Loucy (cell line): Measurements from ENCODE around the gene CCR7.

ENCODE experiments used
- H2AFZ ChIP-seq: fragments of 200-600 bp; sonication (generic); 2 replicates; pipeline ENCODE4 v1.6.0; 2016; ENCODE audit warnings: antibody characterized with exemption, mild to moderate bottlenecking, low read length, moderate library complexity
- H3F3A ChIP-seq: fragments of 200-600 bp; 2 replicates; pipeline ENCODE4 v1.6.0; 2016; ENCODE audit warnings: antibody characterized with exemption, low read depth, mild to moderate bottlenecking
- H3K27me3 ChIP-seq: fragments of 200-600 bp; sonication (generic); 2 replicates; pipeline ENCODE4 v1.6.1; 2014; ENCODE audit warnings: low read length, mild to moderate bottlenecking; ENCODE audit not compliant: insufficient read depth, poor library complexity, severe bottlenecking
- H3K36me3 ChIP-seq: fragments of 200-600 bp; sonication (generic); 2 replicates; pipeline ENCODE4 v1.6.1; 2016; ENCODE audit warnings: low read length; ENCODE audit not compliant: insufficient read depth
- H3K4me1 ChIP-seq: fragments of 200-600 bp; sonication (generic); 2 replicates; pipeline ENCODE4 v1.5.1; 2014; ENCODE audit warnings: low read length, mild to moderate bottlenecking; ENCODE audit not compliant: insufficient read depth, poor library complexity, severe bottlenecking
- H3K4me2 ChIP-seq: fragments of 200-600 bp; sonication (generic); 2 replicates; pipeline ENCODE4 v1.6.0; 2014; ENCODE audit warnings: antibody characterized with exemption, low read length, low read depth, mild to moderate bottlenecking; ENCODE audit not compliant: poor library complexity, severe bottlenecking
- H3K4me3 ChIP-seq: fragments of 200-600 bp; sonication (generic); 2 replicates; pipeline ENCODE4 v1.5.1; 2014; ENCODE audit warnings: low read length, mild to moderate bottlenecking, mixed read lengths; ENCODE audit not compliant: poor library complexity, severe bottlenecking
- H3K79me2 ChIP-seq: fragments of 200-600 bp; sonication (generic); 2 replicates; pipeline ENCODE4 v1.6.1; 2014; ENCODE audit warnings: low read length; ENCODE audit not compliant: insufficient read depth
- H3K9ac ChIP-seq: fragments of 200-600 bp; sonication (generic); 2 replicates; pipeline ENCODE4 v1.6.0; 2014; ENCODE audit warnings: mild to moderate bottlenecking, low read depth, low read length, moderate library complexity; ENCODE audit not compliant: poor library complexity, severe bottlenecking
- H3K9me2 ChIP-seq: fragments of 200-600 bp; sonication (generic); replicated peaks from 2 replicates; pipeline ENCODE4 v1.6.1; 2016; ENCODE audit warnings: low read depth, low read length, mixed read lengths
- H3K9me3 ChIP-seq: fragments of 200-600 bp; sonication (generic); 2 replicates; pipeline ENCODE4 v1.6.1; 2014; ENCODE audit warnings: mild to moderate bottlenecking, antibody characterized with exemption, low read length, low read depth; ENCODE audit not compliant: insufficient read depth
- H4K20me1 ChIP-seq: fragments of 200-600 bp; sonication (generic); 2 replicates; pipeline ENCODE4 v1.6.0; 2014; ENCODE audit warnings: antibody characterized with exemption, low read length, mild to moderate bottlenecking; ENCODE audit not compliant: insufficient read depth, poor library complexity, severe bottlenecking
- CTCF ChIP-seq: fragments of 200-600 bp; sonication (generic); conservative IDR thresholded peaks from 2 replicates; pipeline ENCODE4 v1.5.1; 2014; ENCODE audit warnings: mild to moderate bottlenecking, antibody characterized with exemption, low read length
- EZH2phosphoT487 ChIP-seq: fragments of 200-600 bp; IDR thresholded peaks from 2 replicates; pipeline ENCODE4 v1.6.1; 2018; ENCODE audit warnings: antibody characterized with exemption, mild to moderate bottlenecking, moderate library complexity, borderline replicate concordance

Gene CCR7

GRCh38 chr17:40551091-40551878 is 14.0 kb downstream of the CCR7 start:
- no peaks in the 10 kb centered on the region for H3K9me2 ChIP-seq
- H3K27me3 ChIP-seq: no peaks in the 10 kb centered on the region
- H3K9ac ChIP-seq: no peak overlapping the region
- no peaks in the 10 kb centered on the region for H3K9me3 ChIP-seq
- H3K4me2 ChIP-seq: no peak overlapping the region
- peaks cover 47% of the 10 kb centered on the region for H3K4me1 ChIP-seq
- H2AFZ ChIP-seq: no peak overlapping the region
- no peak overlapping the region for H3K4me3 ChIP-seq
- TF ChIP-seq CTCF (no peak), EZH2phosphoT487 (no peak)
- 0 out of 2 replicates have a peak, but pooled peaks cover 3% of the 10 kb centered on the region for H3K79me2 ChIP-seq
- no peaks in the 10 kb centered on the region for H4K20me1 ChIP-seq
- H3F3A ChIP-seq: no peaks in the 10 kb centered on the region
- H3K36me3 ChIP-seq: peaks cover 12% of the 10 kb centered on the region; the same call in 1 of the 2 replicates

GRCh38 chr17:40550608-40551007 is 14.7 kb downstream of the CCR7 start:
- H3K79me2 ChIP-seq: 0 out of 2 replicates have a peak, but pooled peaks cover 3% of the 10 kb centered on the region
- H3K4me1 ChIP-seq: peaks cover 47% of the 10 kb centered on the region
- no peak overlapping the region for H2AFZ ChIP-seq
- no peak overlapping the region for H3K4me2 ChIP-seq
- H3K9me2 ChIP-seq: no peaks in the 10 kb centered on the region
- H4K20me1 ChIP-seq: no peaks in the 10 kb centered on the region
- no peaks in the 10 kb centered on the region for H3K9me3 ChIP-seq
- peaks cover 12% of the 10 kb centered on the region; the same call in 1 of the 2 replicates for H3K36me3 ChIP-seq
- no peaks in the 10 kb centered on the region for H3F3A ChIP-seq
- H3K9ac ChIP-seq: no peak overlapping the region
- no peak for TF ChIP-seq EZH2phosphoT487
- no peak for TF ChIP-seq CTCF
- H3K4me3 ChIP-seq: no peak overlapping the region
- no peaks in the 10 kb centered on the region for H3K27me3 ChIP-seq

- Histone ChIP-seq H2AFZ (no peak overlapping the region), H3K9ac (peak overlapping the region; percentile 91), H4K20me1 (no peaks in the 10 kb centered on the region), H3K9me3 (no peaks in the 10 kb centered on the region), H3K4me1 (peaks cover 41% of the 10 kb centered on the region), H3K27me3 (no peaks in the 10 kb centered on the region), H3K79me2 (no peaks in the 10 kb centered on the region), H3K4me3 (no peak overlapping the region), H3K4me2 (no peak overlapping the region), H3K9me2 (no peaks in the 10 kb centered on the region), H3F3A (no peaks in the 10 kb centered on the region), H3K36me3 (no peaks in the 10 kb centered on the region)
- no peak for TF ChIP-seq EZH2phosphoT487
- no peak for TF ChIP-seq CTCF
These were observed 16.1 kb downstream of the CCR7 start for GRCh38 chr17:40548982-40549685.
